GM18505 (cell line): ENCODE results near the gene PTPRE.

Source experiments
- ATAC-seq: cut with Tn5 transposase; IDR thresholded peaks from one replicate; pipeline ENCODE4 v1.9.1; 2021; ENCODE audit not compliant: unreplicated experiment
- POLR2A ChIP-seq: IDR thresholded peaks from 4 replicates; pipeline ENCODE4 v1.6.1; 2011; ENCODE audit warnings: borderline replicate concordance; ENCODE audit not compliant: insufficient read depth, insufficient read length; ENCODE audit errors: extremely low read depth

Gene PTPRE

GRCh38 chr10:128061306-128062300 lies 154.7 kb downstream of the PTPRE start:
- no peak for TF ChIP-seq POLR2A
- ATAC-seq: no peak

- no peak for ATAC-seq
- no peak for TF ChIP-seq POLR2A
Measured at GRCh38 chr10:128062331-128062880, 155.5 kb downstream of the PTPRE start.

GRCh38 chr10:128062881-128063563 lies 156.1 kb downstream of the PTPRE start:
- peak; percentile 42 for ATAC-seq

DNA sequence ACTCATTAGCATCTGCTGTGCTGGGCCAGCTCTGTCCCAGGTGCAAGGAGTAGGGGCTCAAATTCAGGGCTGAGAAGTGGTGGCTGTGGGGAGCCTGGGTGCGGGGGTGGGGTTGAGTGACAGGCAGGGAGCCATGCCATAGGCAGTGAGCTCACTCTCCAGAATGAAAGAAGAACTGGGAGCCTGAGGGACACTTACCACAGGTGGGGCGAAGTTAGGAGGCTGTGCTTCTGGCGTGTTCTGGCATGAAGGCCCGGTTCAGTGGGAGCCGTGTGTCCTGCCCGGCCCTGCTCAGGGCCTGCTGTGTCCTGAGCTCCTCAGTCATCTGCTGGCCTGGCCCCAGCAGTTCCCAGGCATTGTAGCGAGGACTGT lies 156.8 kb downstream of the PTPRE start:
- no peak for TF ChIP-seq POLR2A
- ATAC-seq: no peak

More at GRCh38 chr10:128062881-128063563, 156.1 kb downstream of the PTPRE start:
- peak; percentile 24 for TF ChIP-seq POLR2A

- peak; percentile 69 for ATAC-seq
- no peak for TF ChIP-seq POLR2A
Measured at GRCh38 chr10:128064108-128064969, 157.4 kb downstream of the PTPRE start.

DNA sequence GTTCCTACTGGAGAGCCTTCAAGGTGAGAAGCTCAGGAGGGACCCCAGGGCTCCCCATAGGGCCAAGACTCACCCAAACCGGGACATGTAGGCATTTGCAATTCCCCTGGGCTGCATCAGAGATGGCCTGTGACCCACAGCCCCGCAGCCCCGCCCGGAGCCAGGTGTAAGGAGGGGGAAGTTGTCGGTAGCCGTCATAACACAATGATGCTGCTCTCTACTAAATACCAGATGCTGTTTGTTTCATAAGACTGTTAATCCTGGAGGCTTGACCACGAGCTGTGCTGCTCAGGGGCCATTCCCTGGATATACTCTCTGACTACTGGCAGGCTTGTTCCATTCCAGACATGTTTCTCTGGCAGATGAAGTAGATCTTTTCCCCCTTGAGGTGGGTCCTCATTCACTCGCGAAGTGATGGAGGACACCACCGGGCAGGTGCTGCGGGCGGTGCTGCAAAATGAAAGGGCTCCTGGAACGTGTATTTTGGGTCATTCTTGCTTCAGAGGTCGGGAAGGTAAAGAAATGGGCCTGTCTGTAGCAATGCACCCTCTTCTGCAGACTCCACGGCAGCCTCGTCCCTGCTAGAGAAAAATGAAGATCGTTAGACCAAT lies 158.2 kb downstream of the PTPRE start:
- peak; percentile 33 for ATAC-seq
- TF ChIP-seq POLR2A: no peak

- ATAC-seq: no peak
Measured at GRCh38 chr10:128065881-128066534, 159.1 kb downstream of the PTPRE start.

DNA sequence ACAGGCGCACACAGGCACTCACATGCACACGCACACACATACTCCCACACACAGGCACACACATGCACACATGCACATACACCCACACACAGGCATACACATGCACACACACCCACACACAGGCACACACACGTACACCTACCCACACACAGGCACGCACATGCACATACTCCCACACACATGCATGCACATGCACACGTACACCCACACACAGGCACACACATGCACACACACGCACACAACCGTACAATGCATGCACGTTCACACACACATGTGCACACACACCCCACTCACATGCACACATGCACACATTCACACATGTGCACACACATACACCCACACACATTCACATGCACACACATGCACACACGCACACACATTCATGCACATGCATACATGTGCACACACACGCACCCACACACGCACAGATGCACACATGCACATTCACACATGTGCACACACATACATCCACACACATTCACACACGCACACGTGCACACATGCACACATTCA lies 160.0 kb downstream of the PTPRE start:
- TF ChIP-seq POLR2A: no peak

More at GRCh38 chr10:128065881-128066534, 159.1 kb downstream of the PTPRE start:
- TF ChIP-seq POLR2A: no peak

DNA sequence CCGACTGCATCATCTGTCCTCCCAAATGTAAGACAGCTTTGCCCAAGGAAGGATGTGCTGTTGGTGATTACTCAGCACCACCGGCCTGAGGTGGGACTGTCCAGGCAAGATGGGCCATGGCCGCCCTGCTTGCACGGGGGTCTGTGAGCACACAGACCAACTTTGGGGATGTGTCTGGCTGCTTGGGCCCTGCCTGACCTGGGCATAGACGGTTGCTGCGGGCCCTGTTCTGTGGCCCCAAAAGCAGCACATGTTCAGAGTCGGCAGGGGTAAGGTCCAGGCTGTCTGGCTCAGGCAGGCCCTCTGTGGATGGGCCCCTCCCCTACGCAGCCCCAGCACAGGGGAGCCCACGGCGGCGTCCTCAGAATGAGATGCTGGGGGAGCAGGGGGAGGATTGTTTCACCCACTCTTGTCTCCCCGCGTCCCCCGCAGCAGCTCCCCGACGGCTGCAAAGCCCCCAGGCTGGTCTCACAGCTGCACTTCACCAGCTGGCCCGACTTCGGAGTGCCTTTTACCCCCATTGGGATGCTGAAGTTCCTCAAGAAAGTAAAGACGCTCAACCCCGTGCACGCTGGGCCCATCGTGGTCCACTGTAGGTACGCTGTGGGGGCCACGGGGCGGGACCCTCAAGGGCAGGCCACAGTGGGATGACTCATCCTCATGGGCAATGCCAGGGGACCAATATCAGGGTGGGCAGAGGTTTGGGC lies 160.9 kb downstream of the PTPRE start:
- ATAC-seq: no peak
- TF ChIP-seq POLR2A: no peak

More for the DNA sequence above, 160.0 kb downstream of the PTPRE start:
- ATAC-seq: no peak

GRCh38 chr10:128068398-128069285 lies 161.7 kb downstream of the PTPRE start:
- no peak for ATAC-seq

More at GRCh38 chr10:128068398-128069285, 161.7 kb downstream of the PTPRE start:
- TF ChIP-seq POLR2A: no peak
